Mesothelial cell of epicardium (in vitro differentiated cells): ENCODE data around the gene PDGFC. TPM values are rescaled to one million over a fixed set of nuclear protein-coding genes. Genes with fewer than 3 reads are reported as not detected.
A peak's percentile ranks its signal among the peaks of the same experiment; 100 is the strongest.

ENCODE experiments used
- DNase-seq, 2 experiments: peaks; one replicate each; pipeline ENCODE4 v3.0.0; 2021; ENCODE audit warnings: low spot score in 2 of 2; ENCODE audit not compliant: unreplicated experiment in 2 of 2
- H3K27ac Mint-ChIP-seq: 2 replicates; pipeline ENCODE4 v1.8.0; 2021; ENCODE audit warnings: mixed read lengths
- H3K27me3 Mint-ChIP-seq: 2 replicates; pipeline ENCODE4 v1.8.0; 2021; ENCODE audit warnings: low read depth, mixed read lengths
- H3K36me3 Mint-ChIP-seq: 2 replicates; pipeline ENCODE4 v1.8.0; 2021; ENCODE audit warnings: mixed read lengths
- H3K4me1 Mint-ChIP-seq: 2 replicates; pipeline ENCODE4 v1.8.0; 2021; ENCODE audit warnings: mixed read lengths
- H3K4me3 Mint-ChIP-seq: 2 replicates; pipeline ENCODE4 v1.8.0; 2021; ENCODE audit warnings: mild to moderate bottlenecking, moderate library complexity, mixed read lengths
- H3K9me3 Mint-ChIP-seq: 2 replicates; pipeline ENCODE4 v1.8.0; 2021; ENCODE audit warnings: mixed read lengths
- CTCF ChIP-seq: fragments of 200-600 bp; sonication (generic); IDR thresholded peaks from one replicate; pipeline ENCODE4 v1.5.0; 2021; ENCODE audit warnings: antibody characterized with exemption; ENCODE audit not compliant: unreplicated experiment
- total RNA-seq: library from RNA; stranded (reverse); gene quantifications from 3 replicates; pipeline ENCODE4 v1.2.1, GENCODE V29; 2021

PDGFC gene
- total RNA-seq, 1 donor from 2014 or later = 83.5 TPM

- TF ChIP-seq CTCF = no peak
- Mint-ChIP-seq H3K27ac (peak overlapping the region; percentile 59), H3K4me1 (peaks cover 55% of the 10 kb centered on the region), H3K36me3 (peaks cover 6% of the 10 kb centered on the region), H3K27me3 (no peaks in the 10 kb centered on the region), H3K9me3 (no peaks in the 10 kb centered on the region), H3K4me3 (no peak overlapping the region)
- no peak for DNase-seq
Measured at GRCh38 chr4:156770140-156770539, 201.5 kb downstream of the PDGFC start.

- Mint-ChIP-seq H3K9me3 (no peaks in the 10 kb centered on the region), H3K36me3 (peaks cover 6% of the 10 kb centered on the region), H3K27me3 (no peaks in the 10 kb centered on the region), H3K4me3 (no peak overlapping the region), H3K4me1 (peaks cover 63% of the 10 kb centered on the region), H3K27ac (no peak overlapping the region)
- no peak for DNase-seq
- TF ChIP-seq CTCF = no peak
Measured at GRCh38 chr4:156767911-156768415, 203.6 kb downstream of the PDGFC start.

- H3K27me3 Mint-ChIP-seq = no peaks in the 10 kb centered on the region
- peaks cover 63% of the 10 kb centered on the region for H3K4me1 Mint-ChIP-seq
- no peak for DNase-seq
- no peak for TF ChIP-seq CTCF
- H3K27ac Mint-ChIP-seq = no peak overlapping the region
- peaks cover 10% of the 10 kb centered on the region for H3K36me3 Mint-ChIP-seq
- H3K4me3 Mint-ChIP-seq = no peak overlapping the region
- H3K9me3 Mint-ChIP-seq = no peaks in the 10 kb centered on the region
Measured at GRCh38 chr4:156766846-156767245, 204.8 kb downstream of the PDGFC start.

GRCh38 chr4:156765277-156765676 is 206.3 kb downstream of the PDGFC start:
- H3K27me3 Mint-ChIP-seq = no peaks in the 10 kb centered on the region
- DNase-seq = no peak
- no peak for TF ChIP-seq CTCF
- H3K4me3 Mint-ChIP-seq = no peak overlapping the region
- H3K9me3 Mint-ChIP-seq = no peaks in the 10 kb centered on the region
- peaks cover 24% of the 10 kb centered on the region for H3K36me3 Mint-ChIP-seq
- peaks cover 47% of the 10 kb centered on the region for H3K4me1 Mint-ChIP-seq
- peak overlapping the region; percentile 73 for H3K27ac Mint-ChIP-seq

- H3K4me1 Mint-ChIP-seq = peaks cover 43% of the 10 kb centered on the region
- H3K36me3 Mint-ChIP-seq = peaks cover 26% of the 10 kb centered on the region
- no peaks in the 10 kb centered on the region for H3K9me3 Mint-ChIP-seq
- no peaks in the 10 kb centered on the region for H3K27me3 Mint-ChIP-seq
- no peak for DNase-seq
- no peak overlapping the region for H3K4me3 Mint-ChIP-seq
- TF ChIP-seq CTCF = no peak
- peak overlapping the region; percentile 73 for H3K27ac Mint-ChIP-seq
Measured at GRCh38 chr4:156764846-156765245, 206.8 kb downstream of the PDGFC start.

GRCh38 chr4:156764145-156764544 is 207.5 kb downstream of the PDGFC start:
- Mint-ChIP-seq H3K9me3 (no peaks in the 10 kb centered on the region), H3K4me1 (peaks cover 37% of the 10 kb centered on the region), H3K27ac (peak overlapping the region; percentile 86), H3K36me3 (peaks cover 26% of the 10 kb centered on the region), H3K4me3 (no peak overlapping the region), H3K27me3 (no peaks in the 10 kb centered on the region)
- no peak for DNase-seq
- no peak for TF ChIP-seq CTCF
